Gastroesophageal sphincter (tissue), 4 donors: ENCODE measurements around the gene NAA38. TPM values are rescaled to one million over a fixed set of nuclear protein-coding genes. Genes with fewer than 3 reads are reported as not detected.
A peak's percentile ranks its signal among the peaks of the same experiment; 100 is the strongest.

Experiments used
- ATAC-seq: fragments of 150-250 bp; one replicate; pipeline ENCODE4 v1.9.1; 2016; ENCODE audit warnings: mild to moderate bottlenecking, moderate library complexity
- H3K27ac ChIP-seq, 4 donors: fragments of 200-600 bp; sonication (generic) in 3 of 4; 1 replicate in 3 of 4; 2 replicates in 1 of 4; pipeline ENCODE4 v1.5.1; 2016 to 2019
- H3K27me3 ChIP-seq: fragments of 200-600 bp; sonication (generic); one replicate; pipeline ENCODE4 v1.5.1; 2019
- H3K36me3 ChIP-seq, 2 donors: fragments of 200-600 bp; sonication (generic); one replicate each; pipeline ENCODE4 v1.5.1; 2019; ENCODE audit warnings: control low read depth in 1 of 2
- H3K4me1 ChIP-seq, 3 donors: fragments of 200-600 bp; sonication (generic); 1 replicate in 2 of 3; 2 replicates in 1 of 3; pipeline ENCODE4 v1.5.1; 2016 to 2019; ENCODE audit warnings: control low read depth in 2 of 3
- H3K4me3 ChIP-seq, 2 donors: fragments of 200-600 bp; sonication (generic); one replicate each; pipeline ENCODE4 v1.5.1; 2019; ENCODE audit warnings: mild to moderate bottlenecking in 1 of 2, moderate library complexity in 1 of 2
- H3K9me3 ChIP-seq, 3 donors: fragments of 200-600 bp; sonication (generic); one replicate each; pipeline ENCODE4 v1.5.1; 2017 to 2019; ENCODE audit warnings: control low read depth in 2 of 3
- EP300 ChIP-seq: sonication (generic); formaldehyde crosslinking; IDR thresholded peaks from one replicate; pipeline ENCODE4 v1.6.1; 2017; ENCODE audit warnings: antibody characterized with exemption, mild to moderate bottlenecking
- POLR2A ChIP-seq, 2 donors: fragments of 450-650 bp; IDR thresholded peaks; one replicate each; pipeline ENCODE4 v1.6.1; 2017; ENCODE audit warnings: antibody characterized with exemption in 2 of 2, mild to moderate bottlenecking in 2 of 2, moderate library complexity in 1 of 2
- POLR2AphosphoS5 ChIP-seq: sonication (generic); formaldehyde crosslinking; IDR thresholded peaks from one replicate; pipeline ENCODE4 v1.6.1; 2017; ENCODE audit warnings: antibody characterized with exemption
- WGBS, 2 donors: methylation state at CpG; one replicate each; pipeline ENCODE4 v1.1.5; 2018; ENCODE audit warnings: low coverage in 1 of 2; 5-methylcytosine and 5-hydroxymethylcytosine counted together
- total RNA-seq, 4 donors: library from RNA; depleted of rRNA; stranded (reverse); fragments of >200 nt; gene quantifications; one replicate each; pipeline ENCODE4 v1.1.0, GENCODE V29; 2016
- TF ChIP-seq, protein P1 (sequence below), 4 experiments: fragments of 200-600 bp in 2 of 4; fragments of 450-650 bp in 2 of 4; sonication (generic) in 1 of 4; IDR thresholded peaks; one replicate each; pipeline ENCODE4 v1.5.1; 2017 to 2019; ENCODE audit warnings: antibody characterized with exemption in 4 of 4, mild to moderate bottlenecking in 2 of 4, moderate library complexity in 2 of 4

NAA38 gene
- total RNA-seq, 4 donors from 2014 or later = 60.5 to 84.7 (median 69.8) TPM

GRCh38 chr17:7834542-7834956 is 22.8 kb downstream of the NAA38 start:
- ATAC-seq = peak; percentile 19
- Histone ChIP-seq H3K4me1 (peaks cover 6 to 49% (median 41%) of the 10 kb centered on the region in 3 donors), H3K36me3 (no peaks in the 10 kb centered on the region), H3K27ac (peak overlapping the region; percentile 94 to 99 (median 96)), H3K4me3 (peak overlapping the region; percentile 81 to 86), H3K9me3 (no peaks in the 10 kb centered on the region), H3K27me3 (no peaks in the 10 kb centered on the region)
- 0% methylated on average over 4 of the region's 20 CpGs; no CpG with 5 or more reads in 1 of the 2 donors for WGBS, 2 donors
- TF ChIP-seq EP300 (no peak), POLR2A (IDR thresholded peaks at IDR 0.05) (peak in 1 of 2 donors; percentile 8), POLR2AphosphoS5 (peak; percentile 11)
- TF ChIP-seq, protein P1, sequence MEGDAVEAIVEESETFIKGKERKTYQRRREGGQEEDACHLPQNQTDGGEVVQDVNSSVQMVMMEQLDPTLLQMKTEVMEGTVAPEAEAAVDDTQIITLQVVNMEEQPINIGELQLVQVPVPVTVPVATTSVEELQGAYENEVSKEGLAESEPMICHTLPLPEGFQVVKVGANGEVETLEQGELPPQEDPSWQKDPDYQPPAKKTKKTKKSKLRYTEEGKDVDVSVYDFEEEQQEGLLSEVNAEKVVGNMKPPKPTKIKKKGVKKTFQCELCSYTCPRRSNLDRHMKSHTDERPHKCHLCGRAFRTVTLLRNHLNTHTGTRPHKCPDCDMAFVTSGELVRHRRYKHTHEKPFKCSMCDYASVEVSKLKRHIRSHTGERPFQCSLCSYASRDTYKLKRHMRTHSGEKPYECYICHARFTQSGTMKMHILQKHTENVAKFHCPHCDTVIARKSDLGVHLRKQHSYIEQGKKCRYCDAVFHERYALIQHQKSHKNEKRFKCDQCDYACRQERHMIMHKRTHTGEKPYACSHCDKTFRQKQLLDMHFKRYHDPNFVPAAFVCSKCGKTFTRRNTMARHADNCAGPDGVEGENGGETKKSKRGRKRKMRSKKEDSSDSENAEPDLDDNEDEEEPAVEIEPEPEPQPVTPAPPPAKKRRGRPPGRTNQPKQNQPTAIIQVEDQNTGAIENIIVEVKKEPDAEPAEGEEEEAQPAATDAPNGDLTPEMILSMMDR (IDR thresholded peaks at IDR 0.05) = no peak

DNA sequence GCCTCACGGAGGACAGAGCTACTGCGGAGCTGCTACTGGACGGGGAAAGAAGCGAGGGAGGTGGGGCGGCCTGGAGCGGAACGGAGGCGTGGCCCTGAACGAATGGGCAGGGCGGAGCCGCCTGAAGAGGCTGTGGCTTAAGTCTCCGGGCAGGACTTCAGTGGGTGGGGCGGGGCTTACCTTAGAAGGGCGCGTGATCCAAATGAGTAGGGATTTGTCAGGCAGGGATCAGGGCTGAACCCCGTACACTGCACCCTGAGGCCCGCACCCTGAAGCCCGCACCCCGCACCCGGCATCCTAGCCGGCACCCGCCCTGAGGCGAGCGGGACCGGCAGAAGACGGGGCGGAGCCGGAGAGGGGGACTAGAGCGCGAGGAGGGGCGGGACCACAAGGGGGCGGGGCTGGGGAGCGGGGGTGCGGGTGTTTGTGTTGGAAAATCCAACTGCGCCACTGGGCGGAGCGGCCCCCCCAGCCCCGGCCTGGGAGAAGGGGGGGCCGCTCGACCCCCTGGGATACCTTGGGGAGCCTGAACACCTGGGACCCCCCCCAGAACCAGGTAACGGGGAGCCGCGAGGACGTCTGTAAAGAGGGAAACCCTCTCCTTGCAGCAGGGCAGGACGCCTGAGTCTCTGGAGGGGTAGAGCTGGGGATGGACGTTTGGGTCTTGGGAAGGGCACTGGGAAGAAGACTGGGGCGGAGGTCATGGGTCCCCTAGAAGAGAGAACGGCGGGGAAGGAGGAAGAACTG is 23.4 kb downstream of the NAA38 start, which contains the start of gene KDM6B:
TSS of gene KDM6B (plus strand) at position 423 of the 747 bp plus-strand sequence. CDS start 11,338 bp downstream, outside the sequence.
- Histone ChIP-seq H3K4me1 (peaks cover 6 to 43% (median 35%) of the 10 kb centered on the region in 3 donors), H3K27ac (peak within 1 kb of the TSS; percentile 94 to 99 (median 96)), H3K27me3 (no peaks in the 10 kb centered on the region), H3K4me3 (peak within 1 kb of the TSS; percentile 81 to 86), H3K9me3 (no peaks in the 10 kb centered on the region), H3K36me3 (no peaks in the 10 kb centered on the region)
- 0 to 1% methylated on average over 15 to 20 of the region's 49 CpGs for WGBS, 2 donors
- ATAC-seq = peak; percentile 84
- TF ChIP-seq POLR2A (IDR thresholded peaks at IDR 0.05) = peak; percentile 16 to 59
- no peak for TF ChIP-seq EP300
- TF ChIP-seq, protein P1 (IDR thresholded peaks at IDR 0.05) = peak in 2 of 4 experiments; percentile 17 to 27
- peak; percentile 3 for TF ChIP-seq POLR2AphosphoS5

- no peak for TF ChIP-seq EP300
- no peak for TF ChIP-seq POLR2A (IDR thresholded peaks at IDR 0.05)
- TF ChIP-seq, protein P1 (IDR thresholded peaks at IDR 0.05) = no peak
- no peak for TF ChIP-seq POLR2AphosphoS5
- no peaks in the 10 kb centered on the region for H3K27me3 ChIP-seq
- WGBS, 2 donors = 52 to 80% methylated on average over 1 to 8 of the region's 19 CpGs
- ATAC-seq = no peak
- peak overlapping the region; percentile 5 to 99 (median 96) for H3K27ac ChIP-seq
- no peaks in the 10 kb centered on the region for H3K36me3 ChIP-seq
- H3K9me3 ChIP-seq = no peaks in the 10 kb centered on the region
- H3K4me1 ChIP-seq = peaks cover 6 to 35% (median 27%) of the 10 kb centered on the region in 3 donors
- H3K4me3 ChIP-seq = peak overlapping the region in 1 of 2 donors; percentile 86
These were observed 24.2 kb downstream of the NAA38 start for GRCh38 chr17:7833011-7833794.

DNA sequence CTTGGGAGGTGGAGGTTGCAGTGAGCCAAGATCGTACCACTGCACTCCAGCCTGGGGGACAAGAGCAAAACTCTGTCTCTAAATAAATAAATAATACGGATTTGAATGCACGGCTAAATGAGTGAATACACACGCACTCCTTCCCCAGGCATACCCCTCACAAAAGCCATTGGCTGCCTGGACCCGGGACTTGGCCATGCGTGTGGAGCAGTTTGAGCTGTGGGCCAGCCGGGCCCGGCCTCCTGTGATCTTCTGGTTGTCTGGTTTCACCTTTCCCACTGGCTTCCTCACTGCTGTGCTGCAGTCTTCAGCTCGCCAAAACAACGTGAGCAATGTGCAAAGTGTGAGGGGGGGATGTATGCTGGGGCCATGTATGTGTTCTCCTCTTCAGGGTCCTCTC is 24.9 kb downstream of the NAA38 start:
- TF ChIP-seq, protein P1 (IDR thresholded peaks at IDR 0.05) = no peak
- no peak for TF ChIP-seq EP300
- TF ChIP-seq POLR2AphosphoS5 = no peak
- no peak for TF ChIP-seq POLR2A (IDR thresholded peaks at IDR 0.05)

More for the DNA sequence above, 24.9 kb downstream of the NAA38 start:
- H3K27me3 ChIP-seq = no peaks in the 10 kb centered on the region
- no peak overlapping the region for H3K4me3 ChIP-seq
- ATAC-seq = no peak
- 71 to 88% methylated on average over 8 to 9 of the region's 10 CpGs for WGBS, 2 donors
- no peak overlapping the region for H3K27ac ChIP-seq
- H3K9me3 ChIP-seq = no peaks in the 10 kb centered on the region
- H3K4me1 ChIP-seq = peaks cover 3 to 28% (median 20%) of the 10 kb centered on the region in 3 donors
- H3K36me3 ChIP-seq = no peaks in the 10 kb centered on the region
